NCI-H2081 (cell line): ENCODE results near the gene ERBB4.

Experiments
- DNase-seq, 2 experiments: peaks; one replicate each; lab custom pipeline; 2025; lab: John Stamatoyannopoulos, UW

Gene ERBB4

DNA sequence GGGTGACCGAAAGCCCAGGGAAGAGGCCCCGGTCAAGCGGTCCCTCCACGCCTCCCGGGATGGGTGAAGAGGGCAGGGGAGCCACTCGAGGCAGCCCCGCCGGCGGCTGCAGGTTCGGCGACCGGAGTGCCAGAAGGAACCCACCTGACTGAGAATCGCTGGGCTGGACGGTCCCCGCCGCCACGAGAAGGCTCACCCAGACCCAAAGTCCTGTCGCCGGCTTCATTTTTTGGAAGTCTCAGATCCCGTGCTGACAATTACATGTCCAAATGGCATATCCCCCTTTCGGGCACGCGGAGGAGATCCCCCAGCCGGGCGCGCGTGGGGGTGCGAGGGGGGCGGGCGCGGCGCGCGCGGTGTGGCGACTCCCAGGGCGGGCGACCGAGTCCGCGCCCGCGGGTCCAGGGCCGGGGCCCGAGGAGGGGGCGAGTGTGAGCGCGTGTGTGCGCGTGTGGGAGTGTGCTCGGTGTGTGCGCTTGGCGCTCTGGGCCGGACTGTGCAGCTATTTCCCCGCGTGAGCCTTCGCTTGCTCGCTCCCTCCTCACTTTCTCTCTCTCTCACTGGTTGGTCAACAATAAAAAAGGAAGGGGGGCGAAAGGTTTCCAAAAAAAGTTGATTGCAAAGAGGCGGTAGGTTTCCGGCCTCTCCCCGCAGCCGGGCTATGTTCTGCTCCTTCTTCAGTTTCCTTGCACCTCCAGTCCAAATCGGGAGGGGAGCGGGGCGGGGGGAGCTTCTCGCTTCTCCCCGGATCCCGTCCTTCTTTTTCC lies at the start of gene ERBB4:
Gene ERBB4 (minus strand): TSS at position 498 of the 767 bp plus-strand sequence. CDS start 272 bp downstream, at position 226.
- peak in 1 of 2 experiments; percentile 48 for DNase-seq

DNA sequence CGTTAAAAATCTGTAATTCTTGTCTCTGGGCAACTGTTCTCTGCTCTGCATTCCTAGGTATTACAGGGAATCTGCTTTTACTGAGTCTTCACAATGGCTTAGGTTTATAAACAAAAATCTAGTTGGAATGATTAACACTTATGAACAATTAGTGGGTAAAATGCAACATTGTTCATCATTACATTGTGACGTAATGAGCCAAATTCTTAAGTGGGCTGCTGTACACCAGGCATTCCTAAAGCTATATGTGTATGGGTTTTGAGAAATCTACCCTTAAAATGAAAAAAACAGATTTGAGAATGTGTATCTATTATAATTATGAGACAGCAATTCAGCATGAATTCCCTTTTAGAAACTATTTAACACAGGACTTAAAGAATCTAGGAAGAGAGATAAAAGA lies 41.5 kb upstream of the ERBB4 start:
- DNase-seq, result no peak

DNA sequence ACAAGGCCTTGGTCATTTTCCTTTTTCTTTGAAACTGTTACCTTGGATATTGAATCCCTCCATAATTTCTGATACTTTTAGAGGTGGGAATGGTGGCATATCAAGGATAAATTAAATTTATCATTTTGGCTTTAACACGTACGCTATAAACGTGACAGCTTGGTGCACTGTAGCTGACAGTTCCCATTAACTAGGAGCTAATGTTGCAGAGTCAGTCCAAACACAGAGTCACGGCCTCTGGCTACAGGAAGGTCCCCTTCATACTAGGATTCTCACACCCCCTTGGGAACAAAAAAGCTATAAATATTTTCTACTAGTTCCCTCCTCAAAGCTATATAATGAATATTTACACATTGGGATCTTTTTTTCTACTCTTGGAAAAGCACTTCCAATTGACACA lies 17.7 kb upstream of the ERBB4 start:
- no peak for DNase-seq

DNA sequence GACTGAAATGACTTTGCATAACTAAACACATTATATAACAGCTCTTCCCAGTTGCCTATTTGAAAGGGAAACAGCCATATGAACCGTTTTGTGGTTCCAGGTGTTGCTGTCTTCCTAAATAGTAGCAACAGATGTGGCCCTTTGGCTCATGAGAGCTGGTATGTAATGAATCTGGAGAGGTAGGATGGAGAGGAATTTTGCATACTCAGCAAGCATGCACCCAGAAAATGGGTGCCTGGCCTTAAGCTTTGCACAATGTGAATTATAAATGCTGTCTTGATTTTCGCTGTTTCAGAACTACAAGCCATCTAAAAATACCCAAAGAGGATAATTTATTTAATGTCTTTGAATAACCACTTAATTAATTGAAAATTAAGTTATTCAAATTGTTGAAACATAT lies 15.6 kb upstream of the ERBB4 start:
- no peak for DNase-seq

DNA sequence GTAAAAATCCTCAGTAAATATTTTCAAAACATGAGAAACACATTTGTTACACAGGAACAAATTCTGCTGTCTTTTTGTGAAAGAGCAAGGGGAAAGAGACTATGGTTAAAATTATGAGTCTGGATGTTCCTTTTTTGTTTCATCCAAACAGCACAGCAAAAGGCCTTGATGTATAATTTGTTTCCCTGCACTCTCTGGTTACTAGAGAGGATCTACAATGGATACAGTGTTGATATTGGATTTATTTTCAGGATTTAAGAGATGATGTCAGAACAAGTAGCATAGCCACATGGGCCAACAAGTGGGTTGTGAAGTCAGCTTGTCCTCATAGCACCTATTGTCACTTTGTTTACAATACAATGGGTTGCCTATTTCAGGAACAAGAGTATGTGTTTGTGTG lies 11.3 kb upstream of the ERBB4 start:
- no peak for DNase-seq

DNA sequence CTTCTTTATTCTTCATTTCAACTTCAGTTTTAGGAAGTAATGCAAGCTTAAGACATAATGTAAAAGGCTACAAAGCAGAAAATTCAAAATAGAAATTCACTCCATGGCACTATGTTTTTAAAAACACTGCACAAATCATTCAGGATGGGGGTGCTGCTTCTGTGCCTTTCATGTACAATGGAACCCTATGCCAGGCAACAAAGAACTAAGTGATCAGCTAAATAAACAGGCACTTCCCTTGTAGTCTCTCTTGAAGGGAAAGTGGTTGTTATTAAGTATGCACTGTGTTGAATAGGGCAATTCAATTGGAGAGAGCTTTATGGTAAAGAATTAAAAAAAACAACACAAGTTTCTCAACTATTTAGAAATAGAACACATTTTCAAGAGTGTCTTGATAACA lies 10.9 kb upstream of the ERBB4 start:
- DNase-seq, result peak in 1 of 2 experiments; percentile 62

DNA sequence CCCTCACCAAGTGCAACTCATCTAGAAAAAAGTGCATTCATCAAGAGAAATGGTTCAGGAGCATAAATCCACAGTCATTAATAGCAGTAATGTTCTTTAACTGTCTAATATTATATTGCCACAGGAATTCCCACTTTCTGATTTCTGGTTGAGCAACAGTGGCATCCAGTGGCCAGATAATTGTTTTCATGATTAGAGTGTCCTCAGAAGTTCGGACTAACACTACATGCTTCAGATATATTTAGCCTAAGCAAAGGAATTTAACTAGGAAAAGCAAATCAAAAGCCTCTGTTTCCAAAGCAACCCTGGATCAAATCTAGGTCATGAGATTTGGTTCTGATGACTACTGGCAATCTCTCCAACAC lies 9.8 kb upstream of the ERBB4 start:
- peak in 1 of 2 experiments; percentile 65 for DNase-seq

DNA sequence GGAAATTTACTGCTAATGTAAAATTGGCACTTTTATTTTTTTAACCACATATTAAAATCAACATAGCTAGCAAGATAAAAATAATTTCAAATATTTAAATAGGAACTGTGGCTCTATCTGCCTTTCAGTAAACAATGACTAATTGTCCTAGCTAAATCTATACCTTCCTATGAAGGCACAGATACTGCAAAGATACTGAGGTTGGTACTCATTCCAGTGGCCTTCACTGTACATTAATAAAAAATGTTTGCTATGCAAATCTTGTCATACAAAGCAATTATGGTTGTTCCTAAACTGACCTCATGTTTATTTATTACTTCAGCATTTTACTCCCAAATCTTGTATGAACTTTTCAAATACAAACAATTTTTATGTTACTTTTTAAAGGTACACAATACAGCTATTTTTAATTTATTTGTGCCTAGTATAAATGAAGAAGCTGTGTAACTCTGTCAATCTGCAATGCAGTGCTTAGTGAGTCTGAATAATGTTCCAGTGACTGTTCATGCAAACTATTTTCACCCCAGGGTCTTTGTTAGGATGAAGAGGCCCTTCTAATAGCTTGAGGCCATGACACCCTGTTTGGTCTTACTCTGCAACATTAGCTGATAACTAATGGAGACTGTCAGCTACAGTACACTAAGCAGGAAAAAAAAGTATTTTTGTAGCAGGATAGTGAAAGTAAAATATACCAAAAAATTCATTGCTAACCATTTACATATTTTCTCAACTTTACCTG lies 9.3 kb upstream of the ERBB4 start:
- DNase-seq, result no peak

DNA sequence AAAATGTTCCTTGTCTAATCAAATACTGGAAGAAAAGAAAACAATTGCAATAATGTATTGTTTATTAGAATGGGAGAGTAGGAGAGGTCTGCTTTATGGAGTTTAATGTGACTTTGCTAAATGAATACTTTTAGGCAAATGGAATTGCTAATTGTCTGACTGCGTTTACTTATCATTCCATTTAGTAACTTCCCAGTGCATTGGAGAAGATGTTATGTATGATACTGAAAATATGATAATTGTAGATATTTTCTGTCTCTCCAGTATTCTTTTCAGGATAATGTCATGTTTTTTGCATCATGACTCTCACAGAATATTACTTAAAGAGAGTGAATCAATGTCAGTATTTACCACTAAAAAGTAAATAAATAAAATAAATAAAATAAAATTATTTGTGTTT lies 8.1 kb upstream of the ERBB4 start:
- no peak for DNase-seq

DNA sequence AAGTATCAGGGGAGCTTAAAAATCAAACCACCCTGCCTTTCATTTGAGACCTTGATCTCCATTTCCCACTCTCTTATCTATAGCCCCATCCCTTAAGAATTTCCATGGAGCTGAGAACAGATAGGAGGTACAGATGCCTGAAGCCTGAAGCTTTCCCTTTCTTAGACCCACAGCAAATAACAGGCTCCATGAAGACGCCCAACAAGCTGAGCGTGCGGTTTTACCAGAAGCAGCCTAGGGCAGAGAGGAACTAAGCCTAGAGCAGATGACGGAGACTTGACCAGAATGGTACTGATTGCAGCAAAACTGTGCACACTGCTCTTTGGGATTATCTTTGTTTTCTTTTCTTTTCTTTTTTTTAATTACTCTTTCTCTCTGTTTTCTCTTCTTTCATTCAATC lies 1.7 kb upstream of the ERBB4 start:
- no peak for DNase-seq

DNA sequence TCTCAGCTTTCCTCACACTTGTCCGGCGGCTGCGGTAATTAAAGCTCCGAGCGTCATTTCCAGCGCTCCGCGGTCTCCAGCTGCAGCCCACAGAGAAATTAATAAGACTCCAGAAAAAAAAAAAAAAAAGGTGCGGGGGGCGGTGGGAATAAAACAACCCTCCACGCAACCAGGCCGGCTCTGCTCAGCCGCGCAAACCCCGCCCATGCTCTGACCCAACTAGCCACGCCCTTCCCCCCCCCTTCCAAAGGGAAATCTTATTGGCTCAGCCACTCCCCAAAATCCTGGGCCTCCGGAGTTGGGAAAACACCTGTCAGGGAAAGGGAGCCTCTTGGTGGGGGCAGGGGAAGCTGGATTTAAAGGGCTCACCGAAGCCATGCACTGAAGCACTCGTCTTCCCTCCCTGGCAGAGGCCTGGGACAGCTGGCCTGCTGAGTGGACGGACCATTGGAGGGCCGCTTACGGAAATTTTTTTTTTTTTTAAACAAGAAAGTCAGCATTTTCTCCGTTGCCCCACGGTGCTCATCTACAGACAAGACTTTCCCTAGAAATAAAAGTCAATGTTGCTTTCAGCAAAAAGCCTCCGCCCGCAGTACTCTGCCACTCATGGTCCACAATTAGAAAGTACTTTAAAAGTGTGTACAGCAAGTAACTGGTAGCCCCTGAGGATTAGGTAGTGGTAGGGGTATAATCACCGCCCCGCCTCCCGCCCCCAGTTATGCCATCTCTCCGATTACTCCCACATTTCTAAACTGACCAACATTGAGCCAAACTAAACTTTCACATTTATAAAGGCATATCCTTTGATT lies 674 bp upstream of the ERBB4 start:
- DNase-seq, result peak; percentile 64 to 78

DNA sequence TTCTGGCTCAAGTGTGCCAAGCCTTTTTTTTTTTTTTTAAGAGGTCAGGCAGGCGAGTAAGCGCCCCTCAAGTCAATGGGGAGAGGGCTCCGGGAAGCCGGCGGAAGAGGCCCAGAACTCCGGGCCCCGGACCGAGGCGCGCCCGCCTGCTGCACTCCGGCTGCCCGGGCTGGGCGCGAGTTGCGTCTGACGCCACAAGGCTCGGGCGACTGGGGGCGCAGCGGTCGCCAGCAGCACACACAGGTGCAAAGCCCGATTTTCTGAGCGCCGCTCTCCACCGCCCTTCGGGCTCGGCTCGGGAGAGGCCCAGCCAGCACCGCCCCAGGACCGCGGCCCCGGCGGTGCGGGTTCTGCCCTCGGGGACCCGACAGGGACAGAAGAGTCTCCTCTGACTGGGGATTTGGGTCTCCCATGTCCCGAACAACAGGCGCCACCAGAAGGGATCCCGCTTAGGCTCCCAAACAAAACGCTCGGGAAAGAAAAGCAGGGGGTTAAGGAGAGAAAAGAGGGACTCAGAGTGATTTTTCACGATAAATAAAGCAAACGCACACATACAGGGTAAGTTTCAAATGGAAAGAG lies 787 bp downstream of the ERBB4 start:
- DNase-seq, result peak in 1 of 2 experiments; percentile 50

DNA sequence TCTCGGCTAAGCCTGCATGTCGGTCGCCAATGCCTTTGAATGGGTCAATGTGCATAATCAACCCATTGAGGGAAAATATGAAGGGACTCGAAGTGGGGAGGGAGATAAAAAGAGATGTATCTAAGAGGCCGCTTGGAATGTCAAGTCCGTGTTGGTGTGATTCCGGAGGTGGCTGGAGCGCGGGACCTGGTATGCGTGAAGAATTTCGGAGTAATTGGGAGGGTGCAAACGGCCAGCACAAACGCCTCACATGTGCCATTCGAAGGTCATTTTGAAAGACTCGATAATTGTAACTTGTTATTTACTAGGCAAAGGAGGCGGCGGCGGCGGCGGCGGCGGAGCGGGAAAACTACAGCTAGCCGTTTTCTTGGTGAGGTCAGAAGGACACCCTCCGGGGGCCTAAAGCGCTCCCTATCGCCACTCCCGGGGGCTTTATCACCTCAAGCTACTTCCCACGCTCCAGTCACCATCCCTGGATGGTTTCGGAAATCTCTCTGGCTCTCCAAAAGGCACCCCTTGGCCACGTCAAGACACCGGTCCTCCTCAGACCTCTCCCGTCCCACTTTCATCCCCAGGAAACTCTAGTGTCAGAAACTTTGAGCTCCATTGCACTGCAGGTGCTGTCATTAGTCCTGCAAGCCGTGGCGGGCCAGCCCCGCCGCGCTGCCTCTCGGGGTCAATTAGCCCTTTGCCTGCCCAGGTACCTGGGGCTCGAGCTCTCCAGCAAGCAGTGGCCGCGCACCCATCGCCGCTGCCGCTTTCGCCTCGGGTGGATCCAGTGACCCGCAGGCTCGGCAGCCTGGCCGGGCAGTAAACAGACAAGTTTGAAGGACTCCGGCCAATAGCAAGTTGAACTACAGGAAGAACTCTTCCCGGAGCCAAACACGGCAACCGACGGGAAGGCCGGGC lies 1.5 kb downstream of the ERBB4 start:
- DNase-seq, result peak in 1 of 2 experiments; percentile 46

DNA sequence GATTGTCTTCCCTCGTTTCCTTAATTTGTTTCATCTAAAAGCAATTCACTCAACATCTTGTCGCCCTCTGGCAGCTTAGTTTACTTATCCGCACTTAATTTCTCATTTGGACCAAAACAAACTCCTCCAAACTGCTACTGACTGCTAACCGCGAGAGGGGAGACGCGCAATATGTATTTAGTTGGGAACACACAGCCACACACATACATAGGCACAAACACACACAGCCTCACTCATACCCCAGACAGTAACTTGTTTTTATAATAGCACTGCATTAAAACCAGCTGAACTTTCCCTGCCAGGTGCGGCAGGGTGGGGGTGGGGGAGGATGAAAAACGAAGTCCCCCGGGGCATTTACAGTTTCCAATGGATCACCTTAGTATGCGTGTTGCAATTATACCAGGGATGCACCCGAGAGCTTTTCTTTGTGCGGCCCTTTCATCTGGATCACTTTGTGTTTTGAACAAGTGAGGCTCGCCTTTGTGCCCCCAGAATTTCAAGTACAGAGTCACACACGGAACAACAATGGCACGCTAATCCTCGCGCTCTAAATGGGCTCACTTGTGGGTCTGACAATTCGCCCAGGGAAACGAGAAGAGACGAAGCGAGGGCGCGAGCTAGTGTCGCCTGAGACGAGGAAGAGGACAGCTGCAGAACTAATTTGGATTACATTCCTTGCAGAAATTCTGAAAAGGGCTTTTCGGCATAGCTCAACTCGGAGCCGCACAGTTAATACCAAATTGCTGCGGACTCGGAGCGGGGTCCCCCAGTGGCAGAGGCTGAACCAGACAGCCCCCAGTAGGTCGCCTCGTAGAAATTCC lies 2.4 kb downstream of the ERBB4 start:
- peak; percentile 46 to 82 for DNase-seq

DNA sequence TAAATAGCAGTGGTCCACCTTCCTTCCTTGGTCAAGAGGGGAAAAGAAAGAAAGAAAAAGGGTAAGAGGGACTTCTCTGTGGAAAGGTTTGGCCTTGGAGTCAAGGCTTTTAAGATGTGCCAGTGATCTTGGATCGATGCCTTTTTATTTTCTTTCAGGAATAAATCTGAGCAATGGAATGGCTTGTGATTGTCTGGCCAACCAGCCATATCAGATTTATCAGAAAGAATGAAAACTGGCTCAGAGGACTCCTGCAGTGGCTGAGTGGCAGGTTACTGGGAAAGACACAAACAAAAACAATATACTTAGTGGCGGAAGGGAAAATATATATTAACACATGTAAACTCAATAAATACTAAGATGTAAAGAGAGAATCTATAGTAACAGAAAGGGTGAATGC lies 4.3 kb downstream of the ERBB4 start:
- DNase-seq, result no peak

DNA sequence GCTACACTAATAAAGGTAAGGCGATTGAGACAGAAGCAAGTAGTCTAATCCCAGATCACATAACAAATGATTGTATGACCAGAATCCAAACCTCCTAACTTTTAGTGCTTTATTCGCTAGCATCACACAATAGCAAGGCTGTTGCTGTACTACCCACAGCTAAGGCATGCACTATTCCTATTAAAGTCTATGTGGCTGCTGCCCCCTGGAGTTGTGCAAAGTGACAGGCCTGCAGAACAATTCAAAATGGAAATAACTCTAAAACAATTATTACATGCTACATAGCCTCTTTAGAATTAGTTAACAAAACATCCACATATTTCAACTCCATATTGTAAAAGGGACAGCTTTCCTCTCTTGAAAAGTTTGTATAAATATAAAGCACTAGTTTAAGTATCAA lies 6.0 kb downstream of the ERBB4 start:
- DNase-seq, result peak in 1 of 2 experiments; percentile 18

DNA sequence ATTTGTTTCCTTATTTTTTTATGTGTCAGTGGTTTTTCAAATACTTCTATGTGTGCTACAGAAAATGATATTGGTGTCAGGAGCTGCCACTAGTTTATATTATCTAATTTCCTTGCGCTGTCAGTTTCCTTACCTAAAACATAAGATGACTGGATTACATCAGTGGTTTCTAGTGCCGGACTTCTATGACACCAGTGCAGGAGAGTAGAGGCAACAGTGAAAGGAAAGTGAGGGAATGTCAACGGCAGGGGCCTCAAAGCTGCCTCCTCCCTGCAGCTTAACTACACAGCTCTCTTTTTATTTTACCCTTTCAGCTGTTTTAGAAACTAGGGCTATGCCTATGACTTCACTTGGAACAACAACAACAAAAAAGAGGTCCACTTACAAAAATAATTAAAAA lies 6.5 kb downstream of the ERBB4 start:
- no peak for DNase-seq

DNA sequence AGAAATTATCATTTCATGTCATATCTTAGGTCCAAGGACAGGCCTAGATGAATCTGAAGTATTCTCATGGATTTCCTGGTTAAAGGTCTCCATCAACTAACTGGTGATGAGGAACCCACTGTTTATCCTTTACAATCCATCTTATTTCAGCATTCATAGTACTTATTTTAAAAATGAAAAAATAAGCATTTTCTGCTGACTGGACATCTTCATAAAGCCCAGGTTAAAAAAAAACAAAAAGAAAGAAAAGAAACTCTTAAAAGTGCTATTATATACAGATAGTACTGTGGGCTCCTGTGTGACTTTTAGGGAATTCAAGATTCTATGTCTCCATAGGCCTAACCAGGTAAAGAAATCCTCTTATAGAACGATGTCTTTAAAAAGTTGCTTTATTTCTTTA lies 7.1 kb downstream of the ERBB4 start:
- DNase-seq, result no peak

DNA sequence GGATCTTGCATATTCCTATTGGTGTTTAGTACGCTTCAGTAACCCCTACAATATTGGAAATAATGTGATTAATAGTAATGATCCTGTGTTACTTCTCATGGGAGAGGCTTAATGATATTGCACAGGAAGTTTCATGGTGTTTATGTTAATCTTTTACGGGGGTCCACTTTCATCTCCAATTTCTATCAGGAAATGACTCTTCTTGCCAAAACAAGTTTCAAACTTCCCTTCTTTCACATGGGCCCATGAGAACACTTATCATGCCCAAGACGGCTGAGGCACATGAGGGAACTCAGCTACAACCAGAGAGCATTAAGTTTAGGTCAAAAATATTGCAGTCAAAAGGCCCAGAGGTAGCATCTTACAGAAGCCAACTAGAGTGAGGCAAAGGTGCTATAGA lies 7.6 kb downstream of the ERBB4 start:
- DNase-seq, result no peak

DNA sequence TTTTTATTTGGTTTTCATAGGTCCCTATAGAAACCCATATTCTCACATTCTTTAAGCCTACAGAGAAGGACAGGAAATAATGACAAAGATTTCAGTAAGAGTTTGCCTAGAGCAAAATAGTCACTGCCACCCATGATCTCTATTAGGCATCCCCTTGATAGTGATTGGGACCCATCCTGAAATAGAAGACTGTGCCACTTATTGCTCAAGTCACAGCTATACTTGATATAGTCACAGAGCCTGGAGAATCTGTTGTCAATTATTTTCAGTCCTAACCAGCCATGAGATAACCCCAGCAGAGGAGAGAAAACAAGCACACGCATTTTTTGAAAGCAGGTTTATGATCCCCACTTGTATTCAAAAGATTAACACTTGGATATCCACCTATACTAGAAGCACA lies 8.2 kb downstream of the ERBB4 start:
- DNase-seq, result no peak
